ENCODE results near the gene CCDC171. TPM values are rescaled to one million over a fixed set of nuclear protein-coding genes. Genes with fewer than 3 reads are reported as not detected.
A peak's percentile ranks its signal among the peaks of the same experiment; 100 is the strongest.
"Not testable (repeated sequence)": the region's sequence is repeated elsewhere in the genome, so short reads cannot be mapped to it uniquely, and the experiment has no call there.

CCDC171 gene
- total and polyA plus RNA-seq, 8 donors: 1.5 to 3.7 (median 2.7) TPM

- H3K9me3 ChIP-seq: no peaks in the 10 kb centered on the region
- no peak for ATAC-seq
- WGBS, 2 donors: 92 to 93% methylated on average over 3 of the region's 3 CpGs
- intact Hi-C loops (cut with DNase I): no loop called here
- H3K36me3 ChIP-seq: no peaks in the 10 kb centered on the region
- H3K27ac ChIP-seq: no peak overlapping the region
- no peak for TF ChIP-seq CTCF (IDR thresholded peaks at IDR 0.05)
- no peak for DNase-seq
- no peaks in the 10 kb centered on the region for H3K4me1 ChIP-seq
- H3K4me3 ChIP-seq: no peak overlapping the region
- H3K27me3 ChIP-seq: no peaks in the 10 kb centered on the region
- no peak for FAIRE-seq
Observed at GRCh38 chr9:15522130-15522755, 30.6 kb upstream of the CCDC171 start.

- no peaks in the 10 kb centered on the region for H3K9me3 ChIP-seq
- no peak for ATAC-seq
- H3K27me3 ChIP-seq: no peaks in the 10 kb centered on the region
- intact Hi-C loops (cut with DNase I): no loop called here
- H3K4me3 ChIP-seq: no peak overlapping the region
- no peak for TF ChIP-seq CTCF (IDR thresholded peaks at IDR 0.05)
- H3K4me1 ChIP-seq: no peaks in the 10 kb centered on the region
- H3K27ac ChIP-seq: no peak overlapping the region
- no peaks in the 10 kb centered on the region for H3K36me3 ChIP-seq
- no peak for DNase-seq
- no peak for FAIRE-seq
- WGBS, 2 donors: 63 to 71% methylated on average over 8 of the region's 8 CpGs
Observed at GRCh38 chr9:15524845-15525455, 27.9 kb upstream of the CCDC171 start.

GRCh38 chr9:15525958-15526357, 26.9 kb upstream of the CCDC171 start:
- peak; percentile 47 for FAIRE-seq

DNA sequence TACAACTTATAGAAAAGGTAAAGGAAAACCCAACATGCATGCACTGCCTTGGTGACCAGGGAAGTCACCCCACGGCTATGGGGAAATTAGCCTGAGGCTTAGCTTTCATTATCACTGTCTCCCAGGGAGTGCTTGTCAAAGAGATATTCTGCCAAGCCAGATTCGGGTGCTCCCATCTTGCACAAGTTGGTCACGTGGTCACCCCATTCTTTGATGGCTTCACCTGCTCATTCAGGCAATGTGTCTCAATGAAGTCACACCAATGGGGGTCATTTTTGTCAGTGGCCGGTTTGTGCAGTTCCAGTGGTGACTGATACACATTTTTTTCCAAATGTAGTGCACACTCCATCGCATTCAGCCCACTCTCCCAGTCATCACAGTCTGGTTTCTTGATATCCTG, 25.8 kb upstream of the CCDC171 start:
- DNase-seq; H3K4me3 ChIP-seq; H3K4me1 ChIP-seq; intact Hi-C loops (cut with DNase I); FAIRE-seq; H3K36me3 ChIP-seq; H3K27ac ChIP-seq; H3K9me3 ChIP-seq; H3K27me3 ChIP-seq; ATAC-seq: not testable (repeated sequence)
- WGBS, 2 donors: 87 to 90% methylated on average over 5 of the region's 5 CpGs

More at GRCh38 chr9:15525958-15526357, 26.9 kb upstream of the CCDC171 start:
- no peaks in the 10 kb centered on the region for H3K36me3 ChIP-seq
- H3K27ac ChIP-seq: no peak overlapping the region
- no peak overlapping the region for H3K4me3 ChIP-seq
- WGBS, 2 donors: 91 to 93% methylated on average over 2 of the region's 2 CpGs
- H3K4me1 ChIP-seq: no peaks in the 10 kb centered on the region
- no peak for DNase-seq
- ATAC-seq: no peak
- intact Hi-C loops (cut with DNase I): no loop called here
- TF ChIP-seq CTCF (IDR thresholded peaks at IDR 0.05): no peak
- no peaks in the 10 kb centered on the region for H3K27me3 ChIP-seq
- H3K9me3 ChIP-seq: no peaks in the 10 kb centered on the region

DNA sequence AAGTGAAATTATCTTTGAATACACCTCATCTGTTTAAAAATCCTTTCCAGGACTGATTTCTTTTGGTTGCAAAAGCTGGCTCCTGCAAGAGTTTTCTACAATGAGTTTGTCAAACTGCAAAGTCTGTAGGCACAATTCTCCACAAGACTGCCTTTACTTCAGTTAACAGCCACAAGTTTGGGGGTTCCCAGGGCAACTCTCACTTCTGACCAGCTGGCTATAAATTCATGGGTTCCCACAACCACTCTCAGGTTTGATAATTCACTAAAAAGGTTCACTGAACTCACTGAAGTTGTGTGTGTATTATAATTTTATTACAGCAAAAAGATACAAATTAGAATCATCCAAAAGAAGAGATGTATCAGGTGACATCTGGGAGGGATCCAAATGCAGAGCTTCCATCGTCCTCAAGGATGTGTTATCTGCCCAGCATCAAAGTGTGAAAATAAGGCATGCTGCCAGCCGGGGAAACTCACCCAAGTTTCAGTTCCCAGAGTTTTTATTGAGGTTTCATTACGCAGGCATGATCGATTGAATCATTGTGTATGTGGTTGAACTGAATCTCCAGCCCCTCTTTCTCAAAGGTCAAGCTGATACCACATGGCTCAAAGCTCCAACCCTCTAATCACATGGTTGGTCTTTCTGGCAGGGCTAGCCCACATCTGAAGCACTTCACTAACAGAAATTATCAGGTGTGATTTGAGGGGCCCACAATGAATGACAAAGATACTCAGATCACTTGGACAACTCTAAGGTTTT, 23.1 kb upstream of the CCDC171 start:
- Histone ChIP-seq H3K9me3 (no peaks in the 10 kb centered on the region), H3K27me3 (no peaks in the 10 kb centered on the region), H3K4me1 (no peaks in the 10 kb centered on the region), H3K27ac (no peak overlapping the region), H3K4me3 (no peak overlapping the region), H3K36me3 (no peaks in the 10 kb centered on the region)
- FAIRE-seq (no peak), ATAC-seq (no peak), DNase-seq (no peak)
- no peak for TF ChIP-seq CTCF (IDR thresholded peaks at IDR 0.05)
- intact Hi-C loops (cut with DNase I): no loop called here
- 64 to 72% methylated on average over 4 of the region's 4 CpGs for WGBS, 2 donors
